H1 (cell line): ENCODE results near the gene DAPL1. TPM values are rescaled to one million over a fixed set of nuclear protein-coding genes. Genes with fewer than 3 reads are reported as not detected.

ENCODE experiments used
- CTCF ChIA-PET: fragments of 300-600 bp; sonication (Branson Sonifier 250); formaldehyde crosslinking; loops from one replicate; lab custom pipeline; 2021; ENCODE audit not compliant: partially characterized antibody; lab: Charles Lee
- POLR2A ChIA-PET: fragments of 300-600 bp; sonication (Branson Sonifier 250); formaldehyde crosslinking; loops from one replicate; lab custom pipeline; 2021; ENCODE audit warnings: inconsistent platforms; ENCODE audit not compliant: partially characterized antibody; lab: Charles Lee
- DNase-seq, 2 experiments: peaks; one replicate each; pipeline versions ENCODE4 v3.0.0 to v3.0.0-alpha.2; 2010 to 2022; ENCODE audit warnings: low spot score in 2 of 2, low read depth in 1 of 2, mixed read lengths in 1 of 2
- FAIRE-seq: peaks from 2 replicates; lab custom pipeline; 2011; peaks lifted over from hg19 to GRCh38; lab: Jason Lieb, UNC
- H2AFZ ChIP-seq: 2 replicates; pipeline ENCODE4 v1.8.1; 2012; ENCODE audit warnings: low read length, inconsistent platforms
- H2AK5ac ChIP-seq: 2 replicates; pipeline ENCODE4 v1.6.1; 2013; ENCODE audit warnings: low read depth, low read length
- H2BK120ac ChIP-seq: replicated peaks from 2 replicates; pipeline ENCODE3; 2013; ENCODE audit warnings: low read depth, low read length, inconsistent platforms
- H2BK12ac ChIP-seq: 2 replicates; pipeline ENCODE4 v1.6.1; 2013; ENCODE audit warnings: low read depth, low read length
- H2BK15ac ChIP-seq: 2 replicates; pipeline ENCODE4 v1.6.1; 2013; ENCODE audit warnings: low read length
- H2BK20ac ChIP-seq: 2 replicates; pipeline ENCODE4 v1.6.1; 2013; ENCODE audit warnings: low read length
- H2BK5ac ChIP-seq: 2 replicates; pipeline ENCODE4 v1.6.1; 2013; ENCODE audit warnings: low read depth, low read length
- H3K14ac ChIP-seq: 2 replicates; pipeline ENCODE4 v1.6.1; 2013; ENCODE audit warnings: inconsistent platforms; ENCODE audit not compliant: insufficient read length
- H3K18ac ChIP-seq: 2 replicates; pipeline ENCODE4 v1.6.1; 2013; ENCODE audit warnings: low read length; ENCODE audit errors: extremely low read depth
- H3K23ac ChIP-seq: 2 replicates; pipeline ENCODE4 v1.6.1; 2013; ENCODE audit warnings: inconsistent platforms; ENCODE audit not compliant: insufficient read length
- H3K23me2 ChIP-seq: 2 replicates; pipeline ENCODE4 v1.6.1; 2013; ENCODE audit warnings: low read depth, low read length
- H3K27ac ChIP-seq: 2 replicates; pipeline ENCODE4 v1.6.1; 2011; ENCODE audit warnings: low read depth, low read length, inconsistent platforms
- H3K27me3 ChIP-seq, 4 experiments: replicated peaks in 1 of 4; 1 replicate in 1 of 4; 2 replicates in 3 of 4; pipeline versions ENCODE4 v1.6.1 to v1.8.1; 2011 to 2013; ENCODE audit warnings: low read length in 3 of 4, mild to moderate bottlenecking in 3 of 4, inconsistent platforms in 2 of 4, mixed read lengths in 2 of 4, moderate library complexity in 1 of 4; ENCODE audit not compliant: control insufficient read depth in 3 of 4, insufficient read depth in 3 of 4; ENCODE audit errors: extremely low read depth in 1 of 4
- H3K36me3 ChIP-seq, 4 experiments: 2 replicates each; pipeline versions ENCODE4 v1.6.1 to v1.8.1; 2011 to 2013; ENCODE audit warnings: mild to moderate bottlenecking in 4 of 4, low read length in 3 of 4, moderate library complexity in 2 of 4, control low read depth in 1 of 4, inconsistent platforms in 1 of 4; ENCODE audit not compliant: insufficient read depth in 4 of 4, control insufficient read depth in 2 of 4
- H3K4ac ChIP-seq: replicated peaks from 2 replicates; pipeline ENCODE3; 2013; ENCODE audit warnings: low read length, low read depth, mixed read lengths, inconsistent platforms; ENCODE audit not compliant: insufficient read length
- H3K4me1 ChIP-seq, 4 experiments: replicated peaks in 1 of 4; 1 replicate in 1 of 4; 2 replicates in 3 of 4; pipeline versions ENCODE4 v1.6.1 to v1.8.1; 2011 to 2013; ENCODE audit warnings: low read length in 3 of 4, inconsistent platforms in 2 of 4, mixed read lengths in 1 of 4; ENCODE audit not compliant: insufficient read depth in 4 of 4, control insufficient read depth in 3 of 4
- H3K4me2 ChIP-seq, 2 experiments: 2 replicates each; pipeline versions ENCODE4 v1.6.1 to v1.8.1; 2011 to 2013; ENCODE audit warnings: low read depth in 2 of 2, low read length in 2 of 2, control low read depth in 1 of 2, inconsistent platforms in 1 of 2, mild to moderate bottlenecking in 1 of 2; ENCODE audit not compliant: insufficient read depth in 1 of 2
- H3K4me3 ChIP-seq, 4 experiments: fragments of 200-600, 300-600 bp in 1 of 4; sonication (generic), shearing (Covaris generic), sonication (Bioruptor Twin) in 1 of 4; 2 replicates each; pipeline versions ENCODE4 v1.5.1 to v1.8.1; 2011 to 2016; ENCODE audit warnings: low read length in 4 of 4, low read depth in 3 of 4, control low read depth in 2 of 4, inconsistent platforms in 2 of 4, mild to moderate bottlenecking in 2 of 4, mixed read lengths in 1 of 4, moderate library complexity in 1 of 4; ENCODE audit not compliant: insufficient read depth in 2 of 4; ENCODE audit errors: extremely low read depth in 1 of 4
- H3K56ac ChIP-seq: replicated peaks from 2 replicates; pipeline ENCODE3; 2013; ENCODE audit warnings: low read depth, mild to moderate bottlenecking, mixed read lengths, low read length, inconsistent platforms; ENCODE audit not compliant: insufficient read length
- H3K79me1 ChIP-seq: 2 replicates; pipeline ENCODE4 v1.6.1; 2013; ENCODE audit warnings: low read depth, low read length, control low read depth
- H3K79me2 ChIP-seq, 2 experiments: 2 replicates each; pipeline versions ENCODE4 v1.6.1 to v1.8.1; 2012 to 2013; ENCODE audit warnings: low read length in 2 of 2, mild to moderate bottlenecking in 2 of 2, inconsistent platforms in 1 of 2; ENCODE audit not compliant: insufficient read depth in 2 of 2, control insufficient read depth in 1 of 2
- H3K9ac ChIP-seq, 4 experiments: replicated peaks in 1 of 4; 1 replicate in 1 of 4; 2 replicates in 3 of 4; pipeline versions ENCODE4 v1.6.1 to v1.8.1; 2011 to 2013; ENCODE audit warnings: low read depth in 3 of 4, low read length in 3 of 4, control low read depth in 2 of 4, mild to moderate bottlenecking in 2 of 4, moderate library complexity in 2 of 4, inconsistent platforms in 1 of 4; ENCODE audit errors: extremely low read depth in 1 of 4
- H3K9me3 ChIP-seq, 2 experiments: 2 replicates each; pipeline versions ENCODE4 v1.6.1 to v1.8.1; 2012 to 2013; ENCODE audit warnings: mild to moderate bottlenecking in 2 of 2, moderate library complexity in 2 of 2, control low read depth in 1 of 2, inconsistent platforms in 1 of 2, low read depth in 1 of 2, low read length in 1 of 2, mixed read lengths in 1 of 2; ENCODE audit not compliant: insufficient read depth in 2 of 2
- H4K20me1 ChIP-seq, 2 experiments: replicated peaks in 1 of 2; 2 replicates each; pipeline versions ENCODE3 to v1.8.1; 2011 to 2013; ENCODE audit warnings: inconsistent platforms in 2 of 2, low read length in 2 of 2, mild to moderate bottlenecking in 1 of 2; ENCODE audit not compliant: insufficient read depth in 2 of 2, control insufficient read depth in 1 of 2
- H4K5ac ChIP-seq: 2 replicates; pipeline ENCODE4 v1.6.1; 2013; ENCODE audit warnings: low read length, low read depth, mixed read lengths, inconsistent platforms; ENCODE audit not compliant: insufficient read length
- H4K8ac ChIP-seq: 2 replicates; pipeline ENCODE4 v1.8.0; 2013; ENCODE audit warnings: mild to moderate bottlenecking, moderate library complexity, low read length, inconsistent platforms; ENCODE audit not compliant: insufficient read depth; ENCODE audit errors: extremely low read depth
- H4K91ac ChIP-seq: replicated peaks from 2 replicates; pipeline ENCODE3; 2013; ENCODE audit warnings: low read length, mixed read lengths, inconsistent platforms; ENCODE audit not compliant: insufficient read length
- ATF2 ChIP-seq: IDR thresholded peaks from 2 replicates; pipeline ENCODE4 v1.6.1; 2012; ENCODE audit warnings: low read length, inconsistent platforms
- BACH1 ChIP-seq: IDR thresholded peaks from 2 replicates; pipeline ENCODE4 v1.6.1; 2012; ENCODE audit warnings: low read length, improper control_type of control experiment
- BRCA1 ChIP-seq: IDR thresholded peaks from 2 replicates; pipeline ENCODE4 v1.6.1; 2012; ENCODE audit warnings: low read depth, low read length, improper control_type of control experiment
- CHD2 ChIP-seq: IDR thresholded peaks from 2 replicates; pipeline ENCODE4 v1.6.1; 2012; ENCODE audit warnings: low read length, improper control_type of control experiment
- CTBP2 ChIP-seq: IDR thresholded peaks from 2 replicates; pipeline ENCODE4 v1.7.0; 2011; ENCODE audit warnings: borderline replicate concordance, mild to moderate bottlenecking, moderate library complexity, mixed read lengths, low read length; ENCODE audit not compliant: insufficient read depth, insufficient read length
- GABPA ChIP-seq: IDR thresholded peaks from 2 replicates; pipeline ENCODE4 v1.6.1; 2011; ENCODE audit warnings: mild to moderate bottlenecking, low read length, moderate library complexity, borderline replicate concordance; ENCODE audit not compliant: insufficient read depth
- HDAC6 ChIP-seq: IDR thresholded peaks from one replicate; pipeline ENCODE4 v1.7.1; 2012; ENCODE audit warnings: low read depth, mild to moderate bottlenecking, inconsistent platforms, low read length, moderate library complexity
- JUN ChIP-seq: IDR thresholded peaks from 2 replicates; pipeline ENCODE4 v1.6.1; 2011; ENCODE audit warnings: low read depth, mild to moderate bottlenecking, improper control_type of control experiment, low read length
- RAD21 ChIP-seq, 2 experiments: IDR thresholded peaks in 1 of 2; conservative IDR thresholded peaks in 1 of 2; 2 replicates each; pipeline ENCODE4 v1.6.1; 2011; ENCODE audit warnings: low read depth in 2 of 2, low read length in 2 of 2, improper control_type of control experiment in 1 of 2, inconsistent platforms in 1 of 2, mild to moderate bottlenecking in 1 of 2, moderate library complexity in 1 of 2
- SUZ12 ChIP-seq: fragments of 200-600 bp; sonication (generic); IDR thresholded peaks from 2 replicates; pipeline ENCODE4 v1.6.1; 2012; ENCODE audit warnings: mild to moderate bottlenecking, inconsistent platforms, low read length, moderate library complexity, mixed read lengths
- TBP ChIP-seq: IDR thresholded peaks from 2 replicates; pipeline ENCODE4 v1.6.1; 2011; ENCODE audit warnings: low read depth, low read length, improper control_type of control experiment
- TEAD4 ChIP-seq: IDR thresholded peaks from 2 replicates; pipeline ENCODE4 v1.6.1; 2012; ENCODE audit warnings: low read depth, low read length, inconsistent platforms, mixed read lengths
- ZNF274 ChIP-seq: IDR thresholded peaks from 2 replicates; pipeline ENCODE4 v1.7.0; 2012; ENCODE audit warnings: low read length, borderline replicate concordance; ENCODE audit errors: extremely low read depth
- whole genome bisulfite sequencing, 2 experiments: shearing (Covaris generic) in 1 of 2; methylation state at CpG; one replicate each; pipeline versions ENCODE4 v1.1.6 to v1.1.7; 2013 to 2015; ENCODE audit warnings: low lambda C conversion rate in 2 of 2, mixed read lengths in 2 of 2, inconsistent platforms in 1 of 2, low coverage in 1 of 2, missing lambda C conversion rate in 1 of 2; ENCODE audit not compliant: insufficient replicate concordance in 2 of 2, insufficient coverage in 1 of 2, insufficient read length in 1 of 2; ENCODE audit errors: extremely low coverage in 1 of 2, missing lambda C conversion rate in 1 of 2; 5-methylcytosine and 5-hydroxymethylcytosine counted together
- polyA plus RNA-seq, 7 experiments: library from polyadenylated mRNA; depleted of rRNA in 3 of 7; stranded (reverse) in 5 of 7; unstranded in 2 of 7; fragments of >200 nt in 5 of 7; fragments of 200-250 nt in 2 of 7; gene quantifications; 1 replicate in 5 of 7; 2 replicates in 1 of 7; 4 replicates in 1 of 7; pipeline versions ENCODE4 v1.2.1 to v1.2.3, GENCODE V29; 2011 to 2013; ENCODE audit warnings: missing spikeins in 2 of 7, mixed read lengths in 2 of 7
- total RNA-seq: library from RNA; stranded (reverse); fragmentation: NEBNext Ultra II Directional; extraction: Animal tissue kit (Norgen Biotek cat#: 25700); gene quantifications from 2 replicates; pipeline ENCODE4 v1.2.1, GENCODE V29; 2021

Gene DAPL1
- total and polyA plus RNA-seq, 2 of the 8 experiments (the other 6 are each of a cell fraction or from before 2014, with no cell fraction given): not detected

- Histone ChIP-seq H3K56ac (no peak overlapping the region), H4K5ac (no peak overlapping the region), H2BK120ac (no peak overlapping the region), H2BK20ac (no peak overlapping the region), H3K79me1 (no peaks in the 10 kb centered on the region), H3K4me2 (no peak overlapping the region), H2BK15ac (no peak overlapping the region), H3K4me1 (peaks cover 0 to 3% (median 1%) of the 10 kb centered on the region in 4 experiments; a peak in 2 of 7 replicates), H3K23me2 (no peaks in the 10 kb centered on the region; the same call in 1 of the 2 replicates), H2AFZ (no peak overlapping the region; the same call in 1 of the 2 replicates), H3K36me3 (no peaks in the 10 kb centered on the region), H2AK5ac (no peak overlapping the region), H4K8ac (no peak overlapping the region), H3K79me2 (no peaks in the 10 kb centered on the region), H2BK12ac (no peak overlapping the region), H3K27me3 (no peaks in the 10 kb centered on the region), H3K27ac (no peak overlapping the region), H3K4me3 (no peak overlapping the region), H3K18ac (no peak overlapping the region), H4K91ac (no peak overlapping the region), H2BK5ac (no peak overlapping the region), H4K20me1 (no peaks in the 10 kb centered on the region), H3K23ac (no peak overlapping the region), H3K14ac (no peak overlapping the region), H3K9me3 (no peaks in the 10 kb centered on the region), H3K4ac (no peak overlapping the region), H3K9ac (no peak overlapping the region)
- DNase-seq: no peak
- WGBS, 2 experiments: 70% methylated on average over 4 of the region's 4 CpGs; no CpG with 5 or more reads in 1 of the 2 experiments
- FAIRE-seq: no peak
- CTCF ChIA-PET: interaction anchor here (1.1 to 1.3 kb wide), 2 partner anchors 11 to 32 kb away, joined by 3 to 4 read pairs; partner anchors contain the start of gene DAPL1
- POLR2A ChIA-PET: no interaction called here
- TF ChIP-seq BRCA1: no peak
- TF ChIP-seq JUN: no peak
- no peak for TF ChIP-seq ATF2
- TF ChIP-seq RAD21 (IDR thresholded peaks at IDR 0.05 in 1 of 2, conservative IDR thresholded peaks at IDR 0.05 in 1 of 2; ENCODE audit: low read depth in 2 of 2, low read length in 2 of 2): no peak
- TF ChIP-seq SUZ12: no peak
- TF ChIP-seq CHD2: no peak
- TF ChIP-seq TEAD4: no peak
- TF ChIP-seq GABPA: no peak
- TF ChIP-seq ZNF274: no peak
- TF ChIP-seq BACH1: no peak
- TF ChIP-seq CTBP2: no peak
- TF ChIP-seq HDAC6: no peak
- no peak for TF ChIP-seq TBP
Measured at GRCh38 chr2:158806941-158807340, 11.8 kb downstream of the DAPL1 start.
